Stimulated activated CD8-positive, alpha-beta memory T cell treated with anti-CD3 and anti-CD28 coated beads, Interleukin-12 subunit alpha, Interleukin-12 subunit beta, amount 100 ng/mL, for 24 hours (primary cell): ENCODE data around the gene RASAL2.

Source experiments
- DNase-seq: peaks from one replicate; pipeline ENCODE4 v3.0.0-alpha.2; 2020; ENCODE audit errors: extremely low read depth

RASAL2 gene

GRCh38 chr1:178457651-178458050, 363.7 kb downstream of the RASAL2 start:
- no peak for DNase-seq

GRCh38 chr1:178458203-178458602, 364.3 kb downstream of the RASAL2 start:
- no peak for DNase-seq

- no peak for DNase-seq
Observed at GRCh38 chr1:178461104-178461503, 367.2 kb downstream of the RASAL2 start.

DNA sequence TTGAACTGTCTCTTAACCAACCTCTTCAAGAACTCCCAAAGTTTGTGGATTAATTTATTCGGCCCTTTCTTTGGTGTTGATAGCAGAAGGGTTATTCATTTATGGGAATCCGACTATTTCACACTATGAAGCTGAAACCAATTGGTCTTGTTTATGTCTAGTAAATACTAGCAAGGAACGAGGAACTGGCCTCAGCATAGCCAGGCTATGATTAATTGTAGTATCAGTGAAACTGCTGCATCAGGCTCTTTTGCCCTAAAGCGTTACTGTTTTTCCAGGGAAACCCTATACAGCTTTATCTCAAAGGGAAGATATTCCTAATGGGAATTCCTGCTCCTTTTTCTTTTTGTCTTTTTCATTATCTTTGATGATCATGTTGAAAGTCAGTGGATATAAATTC, 367.8 kb downstream of the RASAL2 start:
- DNase-seq, result no peak

DNA sequence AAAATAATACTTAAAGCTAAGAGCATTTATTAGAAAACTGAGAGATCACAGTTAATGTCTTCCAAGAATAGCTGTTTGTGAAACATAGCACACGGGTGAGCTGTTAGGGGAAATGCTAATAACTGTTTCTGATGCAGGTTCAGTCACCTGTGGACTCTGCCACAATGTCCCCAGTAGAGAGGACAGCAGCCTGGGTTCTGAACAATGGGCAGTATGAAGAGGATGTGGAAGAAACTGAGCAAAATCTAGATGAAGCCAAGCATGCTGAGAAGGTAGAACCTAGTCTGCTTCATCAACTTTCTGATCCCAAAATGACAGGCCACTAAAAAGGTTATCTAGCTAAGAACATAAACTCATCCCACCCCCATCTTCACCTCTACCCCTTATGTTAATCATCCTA, 370.2 kb downstream of the RASAL2 start:
- no peak for DNase-seq

DNA sequence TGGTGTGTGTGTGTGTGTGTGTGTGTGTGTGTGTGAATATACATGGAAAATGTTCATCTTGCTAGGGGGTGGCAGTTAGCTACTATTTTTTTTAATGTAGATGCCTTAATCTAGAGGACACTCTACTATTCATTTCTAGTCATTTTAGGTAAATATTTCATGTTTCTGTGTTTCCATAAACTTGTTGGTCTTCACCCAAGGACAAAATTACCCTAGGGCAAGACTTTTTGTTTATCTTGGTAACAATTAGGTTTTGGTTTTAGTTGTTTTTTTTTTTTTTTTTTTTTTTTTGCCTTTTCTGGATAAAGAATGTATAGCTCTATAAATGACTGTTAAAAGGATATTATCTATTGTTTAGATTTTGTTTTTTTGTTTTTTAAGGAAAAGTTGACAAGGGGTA, 370.7 kb downstream of the RASAL2 start:
- DNase-seq, result no peak

- no peak for DNase-seq
Observed at GRCh38 chr1:178465011-178465410, 371.1 kb downstream of the RASAL2 start.

DNA sequence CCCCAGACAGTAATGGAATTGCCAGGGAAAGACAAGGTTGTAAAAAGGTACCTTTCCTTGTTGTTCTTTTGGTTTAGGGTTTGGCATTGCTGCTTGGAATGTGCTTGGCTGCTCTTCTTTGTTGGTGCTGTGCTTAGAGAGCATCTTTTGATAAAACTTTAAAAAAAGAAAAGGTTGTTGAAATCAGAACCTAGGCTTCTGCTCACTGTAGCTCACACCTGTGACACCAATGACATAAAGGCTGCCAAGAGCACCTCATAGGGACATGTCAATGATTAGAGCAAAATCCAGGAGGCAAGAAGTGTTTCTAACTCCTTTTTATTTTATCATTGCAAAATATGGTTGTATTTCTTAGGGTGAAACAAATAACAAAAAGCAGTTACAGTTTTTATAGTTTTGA, 373.9 kb downstream of the RASAL2 start:
- DNase-seq, result no peak

- no peak for DNase-seq
Observed at GRCh38 chr1:178470411-178470960, 376.6 kb downstream of the RASAL2 start.

DNA sequence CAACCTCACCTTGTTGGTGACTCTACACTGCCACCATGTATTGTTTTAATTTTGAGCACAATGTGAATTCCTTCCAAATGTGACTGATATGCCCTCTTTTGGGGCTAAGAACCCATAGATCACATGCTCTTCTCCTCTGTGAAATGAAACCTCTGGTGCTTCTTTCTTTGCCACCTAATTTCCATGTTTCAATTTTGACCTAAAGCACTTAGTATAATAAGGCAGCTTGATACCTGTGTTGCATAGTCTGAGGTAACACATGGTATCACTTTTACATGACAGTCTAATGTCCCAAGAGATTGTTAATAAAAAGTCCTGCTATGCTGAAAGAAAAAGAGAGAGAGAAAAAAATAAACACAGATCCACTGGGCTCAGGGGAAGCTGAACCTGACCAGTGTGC, 378.6 kb downstream of the RASAL2 start:
- no peak for DNase-seq

DNA sequence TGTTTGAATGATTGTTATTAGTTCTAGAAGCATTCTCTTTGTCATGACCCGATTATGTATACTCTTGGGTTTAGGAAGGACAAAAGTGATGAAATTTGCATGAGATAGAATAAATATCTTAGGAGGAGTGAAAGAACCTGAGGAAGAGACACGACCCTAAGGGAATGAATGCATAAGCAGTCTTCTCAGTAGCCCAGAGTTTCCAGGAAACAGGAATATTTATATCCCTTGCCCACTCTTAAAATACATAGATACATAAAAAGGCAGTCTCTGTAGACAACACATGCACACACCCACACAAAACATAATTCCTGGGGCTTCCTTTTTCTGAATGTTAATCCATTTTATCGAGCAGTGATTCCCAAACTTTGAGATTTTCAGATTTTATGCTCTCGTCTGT, 383.5 kb downstream of the RASAL2 start:
- DNase-seq, result no peak

- DNase-seq, result no peak
Observed at GRCh38 chr1:178477841-178478240, 383.9 kb downstream of the RASAL2 start.

- DNase-seq, result no peak
Observed at GRCh38 chr1:178483251-178483957, 389.5 kb downstream of the RASAL2 start.

GRCh38 chr1:178484698-178485225, 390.9 kb downstream of the RASAL2 start:
- DNase-seq, result no peak

GRCh38 chr1:178485541-178485981, 391.7 kb downstream of the RASAL2 start:
- no peak for DNase-seq

GRCh38 chr1:178486100-178487069, 392.5 kb downstream of the RASAL2 start:
- DNase-seq, result no peak

- no peak for DNase-seq
Observed at GRCh38 chr1:178487070-178487615, 393.2 kb downstream of the RASAL2 start.

DNA sequence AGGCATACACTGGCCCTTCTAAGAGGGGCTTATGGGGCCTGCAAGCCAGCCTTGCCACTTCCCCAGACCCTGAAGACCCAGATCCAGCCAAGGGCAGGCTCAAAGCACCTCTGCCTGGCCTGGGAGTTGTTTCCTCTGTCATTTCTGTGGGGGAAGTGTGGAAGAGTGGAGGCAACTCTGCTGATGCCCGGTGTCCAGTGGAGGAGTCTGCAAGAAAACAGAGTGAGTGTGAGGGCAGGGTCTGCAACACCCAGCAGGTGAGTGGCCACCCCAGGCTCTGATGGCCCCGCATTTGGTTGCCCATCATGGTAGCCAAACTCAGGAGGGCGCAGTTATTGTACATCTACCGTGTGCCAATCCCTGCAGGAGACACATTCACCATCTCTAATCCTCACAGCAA, 394.5 kb downstream of the RASAL2 start:
- no peak for DNase-seq

GRCh38 chr1:178489399-178489798, 395.5 kb downstream of the RASAL2 start:
- DNase-seq, result no peak

GRCh38 chr1:178490136-178490535, 396.2 kb downstream of the RASAL2 start:
- DNase-seq, result no peak

GRCh38 chr1:178490967-178491366, 397.1 kb downstream of the RASAL2 start:
- DNase-seq, result no peak

GRCh38 chr1:178491721-178492120, 397.8 kb downstream of the RASAL2 start:
- DNase-seq, result no peak
